Measurements from ENCODE around the gene TRAF3IP1. TPM values are rescaled to one million over a fixed set of nuclear protein-coding genes. Genes with fewer than 3 reads are reported as not detected.
A peak's percentile ranks its signal among the peaks of the same experiment; 100 is the strongest.

The TRAF3IP1 gene
- polyA plus RNA-seq, 4 donors = 5.1 to 10.1 (median 7.5) TPM

DNA sequence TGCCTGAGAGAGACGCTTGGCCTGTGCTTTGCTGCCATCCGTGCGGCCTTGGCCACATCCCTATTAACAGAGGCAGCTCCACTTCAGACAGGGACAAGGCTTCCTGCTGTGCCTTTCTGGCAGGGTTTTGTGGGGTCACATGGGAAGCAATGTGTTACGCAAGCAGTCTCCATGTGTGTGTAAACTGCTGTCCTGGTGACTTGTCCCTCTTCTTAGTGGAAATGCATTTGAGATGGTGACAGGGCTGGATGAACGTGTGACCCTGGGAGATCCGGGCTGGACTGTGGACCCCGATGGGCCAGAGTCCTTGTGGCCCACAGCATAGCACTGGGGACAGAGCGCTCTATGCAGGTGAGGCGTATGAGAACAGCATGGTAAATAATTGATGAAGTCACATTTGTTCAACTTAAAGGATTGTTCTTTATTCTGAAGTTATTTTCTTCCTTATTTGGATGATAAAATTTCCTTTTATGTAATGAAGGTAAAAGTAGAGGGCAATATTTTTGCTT is 129.6 kb downstream of the TRAF3IP1 start:
- no peaks in the 10 kb centered on the region for H3K27me3 ChIP-seq (ENCODE audit: control insufficient read depth in 3 of 3, insufficient read depth in 3 of 3, low read length in 3 of 3)
- peaks cover 5 to 70% (median 34%) of the 10 kb centered on the region in 3 donors for H3K36me3 ChIP-seq (ENCODE audit: control insufficient read depth in 3 of 3, insufficient read depth in 2 of 3, low read depth in 1 of 3, low read length in 3 of 3)
- H3K4me1 ChIP-seq (ENCODE audit: control insufficient read depth in 3 of 3, insufficient read depth in 2 of 3, low read depth in 1 of 3, low read length in 2 of 3) = no peaks in the 10 kb centered on the region
- FAIRE-seq = no peak
- 80 to 93% (median 90%) methylated on average over 9 of the region's 9 CpGs for WGBS, 3 donors
- no peak overlapping the region for H3K27ac ChIP-seq (ENCODE audit: low read depth in 1 of 3, low read length in 2 of 3)
- peak in 1 of 2 donors; percentile 12 for DNase-seq
- no peak overlapping the region for H3K4me3 ChIP-seq (ENCODE audit: low read depth in 1 of 3, low read length in 3 of 3)
- H3K9me3 ChIP-seq (ENCODE audit: control insufficient read depth in 2 of 2, insufficient read depth in 1 of 2, low read depth in 1 of 2, low read length in 1 of 2) = no peaks in the 10 kb centered on the region

DNA sequence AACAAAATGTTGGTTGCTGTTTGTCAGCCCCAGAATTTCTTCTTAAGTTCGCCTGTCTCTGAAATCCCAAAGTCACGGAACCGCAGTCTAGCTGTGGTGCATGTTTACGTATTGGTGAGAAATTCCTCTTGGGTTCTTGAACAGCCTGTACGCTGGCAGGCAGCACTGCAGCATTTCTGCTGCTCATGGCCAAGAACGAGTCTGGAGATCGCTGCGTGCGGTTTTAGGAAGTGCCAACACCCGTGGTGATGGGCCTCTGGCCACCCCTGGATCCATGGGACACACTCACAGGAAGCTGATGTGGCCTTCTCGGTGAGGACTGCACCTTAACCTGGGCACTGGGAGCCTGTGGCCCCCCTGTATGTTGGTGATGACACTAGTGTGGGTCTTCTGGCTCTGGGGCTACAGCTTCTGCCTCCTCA is 130.1 kb downstream of the TRAF3IP1 start:
- FAIRE-seq = no peak
- WGBS, 3 donors = 91 to 96% (median 94%) methylated on average over 11 of the region's 11 CpGs
- no peak for DNase-seq
- H3K27ac ChIP-seq (ENCODE audit: low read depth in 1 of 3, low read length in 2 of 3) = no peak overlapping the region
- H3K9me3 ChIP-seq (ENCODE audit: control insufficient read depth in 2 of 2, insufficient read depth in 1 of 2, low read depth in 1 of 2, low read length in 1 of 2) = no peaks in the 10 kb centered on the region
- peaks cover 5 to 66% (median 30%) of the 10 kb centered on the region in 3 donors for H3K36me3 ChIP-seq (ENCODE audit: control insufficient read depth in 3 of 3, insufficient read depth in 2 of 3, low read depth in 1 of 3, low read length in 3 of 3)
- H3K27me3 ChIP-seq (ENCODE audit: control insufficient read depth in 3 of 3, insufficient read depth in 3 of 3, low read length in 3 of 3) = no peaks in the 10 kb centered on the region
- H3K4me1 ChIP-seq (ENCODE audit: control insufficient read depth in 3 of 3, insufficient read depth in 2 of 3, low read depth in 1 of 3, low read length in 2 of 3) = no peaks in the 10 kb centered on the region
- no peak overlapping the region for H3K4me3 ChIP-seq (ENCODE audit: low read depth in 1 of 3, low read length in 3 of 3)

Other genes with a start within 250 kb of the TRAF3IP1 start
- gene ESPNL, start 220.2 kb upstream of the TRAF3IP1 start, polyA plus RNA-seq = 1 to 10 TPM in 1 of 4 donors, under 1 TPM in 2, not detected in 1; 0.54 to 1.4 (median 0.64) TPM
- gene KLHL30, start 181.8 kb upstream of the TRAF3IP1 start, polyA plus RNA-seq = under 1 TPM in 2 of 4 donors, not detected in 2; 0.07 to 0.39 TPM
- 1 to 10 TPM in 1 of 4 donors, under 1 TPM in 1, not detected in 2; 0.92 to 1.8 TPM for gene ERFE, start 161.5 kb upstream of the TRAF3IP1 start, polyA plus RNA-seq
- 10 to 100 TPM; 37.6 to 66.0 (median 46.8) TPM for gene ILKAP, start 116.8 kb upstream of the TRAF3IP1 start, polyA plus RNA-seq
- 10 to 100 TPM; 18.2 to 94.3 (median 29.5) TPM for gene HES6, start 80.5 kb upstream of the TRAF3IP1 start, polyA plus RNA-seq
- 10 to 100 TPM in 1 of 4 donors, 1 to 10 TPM in 3; 2.2 to 16.5 (median 4.1) TPM for gene PER2, start 31.9 kb upstream of the TRAF3IP1 start, polyA plus RNA-seq
- 10 to 100 TPM; 11.2 to 20.3 (median 15.2) TPM for gene ASB1, start 106.4 kb downstream of the TRAF3IP1 start, polyA plus RNA-seq